HL-60 (cell line): ENCODE results near the gene LYAR.

Source experiments
- DNase-seq, 2 experiments: peaks; one replicate each; pipeline ENCODE4 v3.0.0-alpha.2; 2010 to 2020; ENCODE audit warnings: low read depth in 1 of 2, low spot score in 1 of 2
- H3K27ac ChIP-seq: fragments of 250-450 bp; sonication (Bioruptor Pico); replicated peaks from 2 replicates; pipeline ENCODE4 v1.5.1; 2020; ENCODE audit warnings: mild to moderate bottlenecking, moderate library complexity
- H3K27me3 ChIP-seq: fragments of 250-450 bp; sonication (Bioruptor Pico); 2 replicates; pipeline ENCODE4 v1.5.1; 2021; ENCODE audit warnings: mild to moderate bottlenecking, moderate library complexity; ENCODE audit not compliant: insufficient read depth, poor library complexity, severe bottlenecking
- H3K4me3 ChIP-seq: replicated peaks from 2 replicates; pipeline ENCODE4 v1.5.1; 2011; ENCODE audit warnings: mild to moderate bottlenecking, control low read depth, low read length; ENCODE audit not compliant: insufficient read depth
- CTCF ChIP-seq: IDR thresholded peaks from one replicate; pipeline ENCODE4 v1.5.1; 2011; ENCODE audit warnings: low read length, control low read depth, inconsistent platforms; ENCODE audit not compliant: insufficient read depth
- GABPA ChIP-seq: IDR thresholded peaks from 2 replicates; pipeline ENCODE4 v1.6.1; 2012; ENCODE audit warnings: low read depth
- POLR2AphosphoS5 ChIP-seq: IDR thresholded peaks from 2 replicates; pipeline ENCODE4 v1.6.1; 2012; ENCODE audit warnings: low read depth
- REST ChIP-seq: IDR thresholded peaks from 2 replicates; pipeline ENCODE4 v1.6.1; 2012; ENCODE audit warnings: low read depth; ENCODE audit not compliant: insufficient replicate concordance
- SPI1 ChIP-seq: IDR thresholded peaks from 2 replicates; pipeline ENCODE4 v1.6.1; 2012; ENCODE audit warnings: low read depth, mild to moderate bottlenecking, borderline replicate concordance

Gene LYAR

GRCh38 chr4:4227510-4228355 is 62.2 kb downstream of the LYAR start:
- H3K27ac ChIP-seq, result no peak overlapping the region
- H3K4me3 ChIP-seq, result no peak overlapping the region
- H3K27me3 ChIP-seq, result peaks cover 7% of the 10 kb centered on the region
- DNase-seq, result no peak
- TF ChIP-seq REST, result no peak
- no peak for TF ChIP-seq CTCF
- no peak for TF ChIP-seq POLR2AphosphoS5
- no peak for TF ChIP-seq GABPA
- TF ChIP-seq SPI1, result no peak

GRCh38 chr4:4226606-4227438 is 63.1 kb downstream of the LYAR start, which contains the start of gene OTOP1:
OTOP1 (minus strand) TSS chr4:4226929; CDS start chr4:4226864, 65 bp downstream.
- no peak for DNase-seq
- Histone ChIP-seq H3K27me3 (peaks cover 7% of the 10 kb centered on the region), H3K27ac (no peak within 1 kb of the TSS), H3K4me3 (no peak within 1 kb of the TSS)
- TF ChIP-seq SPI1 (no peak), GABPA (no peak), CTCF (no peak), REST (no peak), POLR2AphosphoS5 (no peak)

- TF ChIP-seq CTCF, result no peak
- Histone ChIP-seq H3K27me3 (peaks cover 7% of the 10 kb centered on the region), H3K4me3 (no peak overlapping the region), H3K27ac (no peak overlapping the region)
- no peak for DNase-seq
Measured at GRCh38 chr4:4225915-4226605, 63.9 kb downstream of the LYAR start.
